Kidney (tissue), 14 donors: ENCODE results near the gene MAPRE3. TPM values are rescaled to one million over a fixed set of nuclear protein-coding genes. Genes with fewer than 3 reads are reported as not detected.

Experiments used
- DNase-seq, 5 donors: peaks; one replicate each; pipeline ENCODE4 v3.0.0-alpha.2; 2013 to 2020
- FAIRE-seq: peaks from 2 replicates; lab custom pipeline; 2012; peaks lifted over from hg19 to GRCh38; lab: Jason Lieb, UNC
- H3K27ac ChIP-seq, 2 donors: one replicate each; pipeline ENCODE4 v1.7.0; 2013; ENCODE audit warnings: low read depth in 2 of 2, low read length in 2 of 2, inconsistent platforms in 1 of 2
- H3K27me3 ChIP-seq: one replicate; pipeline ENCODE4 v1.7.1; 2013; ENCODE audit warnings: low read length, inconsistent platforms; ENCODE audit not compliant: control insufficient read depth, insufficient read depth
- H3K36me3 ChIP-seq, 3 donors: one replicate each; pipeline versions ENCODE4 v1.7.0 to v1.7.1; 2013; ENCODE audit warnings: low read length in 3 of 3, control low read depth in 1 of 3, inconsistent platforms in 1 of 3; ENCODE audit not compliant: insufficient read depth in 3 of 3, control insufficient read depth in 2 of 3
- H3K4me1 ChIP-seq, 3 donors: one replicate each; pipeline versions ENCODE4 v1.7.0 to v1.7.1; 2013; ENCODE audit warnings: low read length in 3 of 3, inconsistent platforms in 1 of 3, low read depth in 1 of 3; ENCODE audit not compliant: control insufficient read depth in 2 of 3, insufficient read depth in 2 of 3
- H3K4me3 ChIP-seq, 3 donors: one replicate each; pipeline versions ENCODE4 v1.7.0 to v1.8.1; 2013; ENCODE audit warnings: low read length in 3 of 3, control low read depth in 1 of 3, inconsistent platforms in 1 of 3
- H3K9ac ChIP-seq, 3 donors: one replicate each; pipeline versions ENCODE4 v1.7.0 to v1.7.1; 2013; ENCODE audit warnings: low read length in 3 of 3, control low read depth in 1 of 3, inconsistent platforms in 1 of 3
- H3K9me3 ChIP-seq, 3 donors: one replicate each; pipeline versions ENCODE4 v1.7.0 to v1.7.1; 2013; ENCODE audit warnings: low read length in 3 of 3, control low read depth in 1 of 3, inconsistent platforms in 1 of 3; ENCODE audit not compliant: control insufficient read depth in 2 of 3, insufficient read depth in 1 of 3
- CTCF ChIP-seq: IDR thresholded peaks from 3 replicates; pipeline ENCODE4 v1.5.1; 2012; ENCODE audit warnings: mild to moderate bottlenecking, moderate library complexity, borderline replicate concordance; ENCODE audit not compliant: insufficient read depth; ENCODE audit errors: extremely low read depth
- intact Hi-C: fragments of 100-400 bp; cut with DNase I; formaldehyde crosslinking; loops from one replicate; pipeline ENCODE4 v1.11.1; 2022
- polyA plus RNA-seq: library from polyadenylated mRNA; stranded (reverse); fragments of 350-450 nt; fragmentation: Illumina TruSeq; extraction: RNeasy Lipid Tissue Mini Kit (QIAGEN cat#74804); gene quantifications from one replicate; pipeline ENCODE4 v1.2.3, GENCODE V29; 2014; ENCODE audit warnings: low read depth, low replicate concordance; ENCODE audit not compliant: insufficient read depth
- total RNA-seq: library from RNA; stranded (reverse); fragmentation: NEBNext Ultra II Directional; extraction: Animal tissue kit (Norgen Biotek cat#: 25700); gene quantifications from one replicate; pipeline ENCODE4 v1.2.1, GENCODE V29; 2021
- donor health status: control.
- donor health status: control.
- donor health status: control.
- donor health status: control.
- donor health status: control.
- donor health status: DM: yes; HTN: yes; CAD: no.
- donor health status: Normal renal cell carcinoma (clear cell type).

MAPRE3 gene
- total and polyA plus RNA-seq, 2 donors from 2014 or later: 17.9 to 49.6 TPM

- intact Hi-C loops: no loop called here
- no peak for TF ChIP-seq CTCF
- Histone ChIP-seq H3K9me3 (no peaks in the 10 kb centered on the region), H3K27ac (no peak overlapping the region), H3K4me1 (peaks cover 0 to 5% (median 4%) of the 10 kb centered on the region in 3 donors), H3K27me3 (no peaks in the 10 kb centered on the region), H3K9ac (no peak overlapping the region), H3K4me3 (peak overlapping the region in 1 of 3 donors; percentile 20), H3K36me3 (no peaks in the 10 kb centered on the region)
- DNase-seq: no peak
- no peak for FAIRE-seq
Measured at GRCh38 chr2:26971911-26972786, 1.7 kb downstream of the MAPRE3 start.

- Histone ChIP-seq H3K9ac (no peak overlapping the region), H3K36me3 (no peaks in the 10 kb centered on the region), H3K27ac (no peak overlapping the region), H3K27me3 (no peaks in the 10 kb centered on the region), H3K9me3 (no peaks in the 10 kb centered on the region), H3K4me3 (no peak overlapping the region), H3K4me1 (peaks cover 0 to 14% (median 8%) of the 10 kb centered on the region in 3 donors)
- no peak for TF ChIP-seq CTCF
- FAIRE-seq: no peak
- no peak for DNase-seq
- intact Hi-C loops: no loop called here
Measured at GRCh38 chr2:26974352-26974751, 3.9 kb downstream of the MAPRE3 start.

GRCh38 chr2:26975102-26975501 is 4.7 kb downstream of the MAPRE3 start:
- Histone ChIP-seq H3K4me1 (peaks cover 0 to 17% (median 8%) of the 10 kb centered on the region in 3 donors), H3K27ac (no peak overlapping the region), H3K27me3 (no peaks in the 10 kb centered on the region), H3K36me3 (no peaks in the 10 kb centered on the region), H3K9ac (no peak overlapping the region), H3K4me3 (no peak overlapping the region), H3K9me3 (no peaks in the 10 kb centered on the region)
- TF ChIP-seq CTCF: no peak
- intact Hi-C loops: no loop called here
- FAIRE-seq (no peak), DNase-seq (no peak)
